Smooth muscle cell (in vitro differentiated cells): ENCODE data around the gene PTPRD. TPM values are rescaled to one million over a fixed set of nuclear protein-coding genes. Genes with fewer than 3 reads are reported as not detected.

ENCODE experiments used
- DNase-seq: peaks from one replicate; lab custom pipeline; 2025; ENCODE audit not compliant: unreplicated experiment; lab: John Stamatoyannopoulos, UW
- H2AFZ ChIP-seq: fragments of 200-600 bp; sonication (generic); 2 replicates; pipeline ENCODE4 v1.6.0; 2016; ENCODE audit warnings: antibody characterized with exemption, low read depth, mild to moderate bottlenecking
- H3F3A ChIP-seq: fragments of 200-600 bp; sonication (generic); 2 replicates; pipeline ENCODE4 v1.6.0; 2017; ENCODE audit warnings: antibody characterized with exemption, low read depth
- H3K27ac ChIP-seq: fragments of 200-600 bp; sonication (generic); 2 replicates; pipeline ENCODE4 v1.5.1; 2016; ENCODE audit warnings: low read depth, mild to moderate bottlenecking
- H3K27me3 ChIP-seq: fragments of 200-600 bp; sonication (generic); 2 replicates; pipeline ENCODE4 v1.6.1; 2016; ENCODE audit warnings: low read depth, mild to moderate bottlenecking
- H3K36me3 ChIP-seq: fragments of 200-600 bp; sonication (generic); 2 replicates; pipeline ENCODE4 v1.5.1; 2016; ENCODE audit warnings: low read depth
- H3K4me1 ChIP-seq: fragments of 200-600 bp; sonication (generic); 2 replicates; pipeline ENCODE4 v1.5.1; 2016; ENCODE audit warnings: low read depth
- H3K4me2 ChIP-seq: fragments of 200-600 bp; sonication (generic); 2 replicates; pipeline ENCODE4 v1.6.0; 2016; ENCODE audit warnings: mild to moderate bottlenecking
- H3K4me3 ChIP-seq: fragments of 200-600 bp; sonication (generic); 2 replicates; pipeline ENCODE4 v1.5.1; 2016; ENCODE audit warnings: mild to moderate bottlenecking
- H3K79me2 ChIP-seq: fragments of 200-600 bp; sonication (generic); 2 replicates; pipeline ENCODE4 v1.6.0; 2016; ENCODE audit warnings: low read depth, mild to moderate bottlenecking
- H3K9ac ChIP-seq: fragments of 200-600 bp; sonication (generic); 2 replicates; pipeline ENCODE4 v1.6.0; 2016; ENCODE audit warnings: low read depth
- H3K9me3 ChIP-seq: fragments of 200-600 bp; sonication (generic); replicated peaks from 2 replicates; pipeline ENCODE4 v1.5.1; 2016; ENCODE audit warnings: low read depth
- H4K20me1 ChIP-seq: fragments of 200-600 bp; sonication (generic); 2 replicates; pipeline ENCODE4 v1.6.0; 2016; ENCODE audit warnings: low read depth
- WGBS: methylation state at CpG from one replicate; pipeline ENCODE4 v1.1.7; 2016; ENCODE audit warnings: low lambda C conversion rate; 5-methylcytosine and 5-hydroxymethylcytosine counted together
- polyA plus RNA-seq: library from polyadenylated mRNA; unstranded; fragments of >200 nt; fragmentation: Nextera tagmentation; extraction: Ambion mirVana; gene quantifications from 2 replicates; pipeline ENCODE4 v1.2.1, GENCODE V29; 2016
- total RNA-seq: library from RNA; depleted of rRNA; stranded (reverse); fragments of >200 nt; gene quantifications from 2 replicates; pipeline ENCODE4 v1.2.3, GENCODE V29; 2014
- TF ChIP-seq, protein P1 (sequence below): fragments of 200-600 bp; sonication (generic); IDR thresholded peaks from 2 replicates; pipeline ENCODE4 v1.5.1; 2017; ENCODE audit warnings: borderline replicate concordance, mild to moderate bottlenecking, antibody characterized with exemption; ENCODE audit not compliant: insufficient read depth, poor library complexity, severe bottlenecking

PTPRD gene
- total and polyA plus RNA-seq, 2 experiments from 2014 or later, result 6.5 to 61.0 TPM

DNA sequence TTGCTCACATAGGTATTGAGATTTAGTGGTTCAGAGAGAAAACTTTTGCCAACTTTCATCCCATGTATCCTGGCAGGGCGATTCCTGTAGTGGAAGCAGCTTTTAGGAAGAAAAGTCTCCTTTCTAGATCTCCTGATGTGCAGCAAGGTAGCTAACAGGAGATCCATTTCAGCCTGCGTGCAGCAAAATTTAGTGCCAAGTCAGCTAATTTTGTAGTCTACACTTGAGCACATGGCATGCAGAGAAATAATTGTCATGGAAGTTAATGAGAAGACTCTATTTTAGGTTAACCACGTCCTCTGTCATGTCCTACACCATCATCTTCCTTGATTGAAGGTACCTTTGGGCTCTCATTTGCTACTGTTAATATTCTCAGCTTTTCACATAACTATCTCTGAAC is 165.8 kb downstream of the PTPRD start:
- TF ChIP-seq, protein P1, sequence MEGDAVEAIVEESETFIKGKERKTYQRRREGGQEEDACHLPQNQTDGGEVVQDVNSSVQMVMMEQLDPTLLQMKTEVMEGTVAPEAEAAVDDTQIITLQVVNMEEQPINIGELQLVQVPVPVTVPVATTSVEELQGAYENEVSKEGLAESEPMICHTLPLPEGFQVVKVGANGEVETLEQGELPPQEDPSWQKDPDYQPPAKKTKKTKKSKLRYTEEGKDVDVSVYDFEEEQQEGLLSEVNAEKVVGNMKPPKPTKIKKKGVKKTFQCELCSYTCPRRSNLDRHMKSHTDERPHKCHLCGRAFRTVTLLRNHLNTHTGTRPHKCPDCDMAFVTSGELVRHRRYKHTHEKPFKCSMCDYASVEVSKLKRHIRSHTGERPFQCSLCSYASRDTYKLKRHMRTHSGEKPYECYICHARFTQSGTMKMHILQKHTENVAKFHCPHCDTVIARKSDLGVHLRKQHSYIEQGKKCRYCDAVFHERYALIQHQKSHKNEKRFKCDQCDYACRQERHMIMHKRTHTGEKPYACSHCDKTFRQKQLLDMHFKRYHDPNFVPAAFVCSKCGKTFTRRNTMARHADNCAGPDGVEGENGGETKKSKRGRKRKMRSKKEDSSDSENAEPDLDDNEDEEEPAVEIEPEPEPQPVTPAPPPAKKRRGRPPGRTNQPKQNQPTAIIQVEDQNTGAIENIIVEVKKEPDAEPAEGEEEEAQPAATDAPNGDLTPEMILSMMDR, result no peak
- Histone ChIP-seq H3K27ac (no peak overlapping the region), H3K4me3 (no peak overlapping the region), H2AFZ (no peak overlapping the region), H3K36me3 (no peaks in the 10 kb centered on the region), H3K9me3 (no peaks in the 10 kb centered on the region), H3K27me3 (no peaks in the 10 kb centered on the region), H3K4me1 (no peaks in the 10 kb centered on the region), H3F3A (no peaks in the 10 kb centered on the region), H3K79me2 (no peaks in the 10 kb centered on the region), H4K20me1 (no peaks in the 10 kb centered on the region), H3K9ac (no peak overlapping the region), H3K4me2 (no peak overlapping the region)
- 87% methylated on average over 3 of the region's 3 CpGs for WGBS
- DNase-seq, result no peak

- TF ChIP-seq, protein P1, result no peak
- Histone ChIP-seq H3K36me3 (no peaks in the 10 kb centered on the region), H3K4me1 (no peaks in the 10 kb centered on the region), H2AFZ (no peak overlapping the region), H3K9me3 (no peaks in the 10 kb centered on the region), H4K20me1 (no peaks in the 10 kb centered on the region), H3K27ac (no peak overlapping the region), H3K9ac (no peak overlapping the region), H3K79me2 (no peaks in the 10 kb centered on the region), H3K4me2 (no peak overlapping the region), H3K4me3 (no peak overlapping the region), H3K27me3 (no peaks in the 10 kb centered on the region), H3F3A (no peaks in the 10 kb centered on the region)
- no peak for DNase-seq
Observed at GRCh38 chr9:10443868-10444204, 169.0 kb downstream of the PTPRD start.

DNA sequence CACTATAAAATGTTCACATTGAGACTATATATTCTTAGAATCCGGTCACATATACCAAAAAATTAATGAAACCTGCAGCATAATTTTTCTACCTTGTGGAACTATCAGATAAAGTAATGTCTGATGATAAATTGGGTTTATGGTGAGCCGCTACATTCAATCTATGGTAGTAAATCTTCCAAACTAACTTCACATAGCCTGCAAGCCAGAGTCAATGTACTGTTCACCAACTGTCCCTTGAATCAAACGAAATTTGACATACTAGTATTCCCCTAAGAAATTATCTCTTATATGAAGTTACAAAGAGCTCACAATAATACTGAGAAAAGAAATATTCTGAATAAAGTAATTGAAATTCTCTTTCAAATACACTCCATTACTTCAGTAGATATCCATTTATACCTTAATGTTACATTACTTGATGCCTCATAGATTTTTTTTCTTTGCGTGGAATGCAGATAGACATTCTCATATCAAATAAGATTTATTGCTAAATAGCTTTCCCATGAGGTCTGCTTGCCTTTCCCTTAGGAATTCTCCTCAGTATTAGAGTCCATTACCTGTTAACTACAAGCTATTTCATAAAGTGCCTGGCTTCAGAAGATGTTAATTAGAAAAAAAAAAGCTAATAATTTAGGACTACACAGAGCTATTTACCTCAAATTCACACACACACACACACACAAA is 169.5 kb downstream of the PTPRD start:
- Histone ChIP-seq H3F3A (no peaks in the 10 kb centered on the region), H3K4me3 (no peak overlapping the region), H4K20me1 (no peaks in the 10 kb centered on the region), H3K4me1 (no peaks in the 10 kb centered on the region), H3K36me3 (no peaks in the 10 kb centered on the region), H3K79me2 (no peaks in the 10 kb centered on the region), H3K27ac (no peak overlapping the region), H3K9me3 (no peaks in the 10 kb centered on the region), H2AFZ (no peak overlapping the region), H3K4me2 (no peak overlapping the region), H3K9ac (no peak overlapping the region), H3K27me3 (no peaks in the 10 kb centered on the region)
- WGBS, result 80% methylated on average over 4 of the region's 4 CpGs
- TF ChIP-seq, protein P1, result no peak
- DNase-seq, result no peak

DNA sequence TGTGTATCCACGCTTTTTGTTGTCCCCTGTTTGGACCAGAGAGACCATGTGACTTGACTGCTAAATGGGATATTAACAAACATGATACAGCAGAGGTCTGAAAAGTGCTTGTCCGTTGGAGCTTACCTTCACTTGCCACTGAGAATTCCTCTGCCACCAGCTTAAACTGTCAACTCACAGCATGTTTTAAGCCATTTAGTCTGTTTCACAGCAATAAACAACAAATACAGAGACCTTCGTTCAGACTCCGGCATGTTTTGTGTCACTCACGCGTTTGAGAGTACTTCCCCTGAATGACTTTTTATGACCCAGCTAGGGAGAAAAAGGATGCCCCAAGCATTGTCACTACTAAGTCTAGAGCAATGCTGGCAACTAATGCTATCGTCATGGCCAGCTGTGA is 173.8 kb downstream of the PTPRD start:
- Histone ChIP-seq H3K4me1 (peaks cover 8% of the 10 kb centered on the region), H4K20me1 (no peaks in the 10 kb centered on the region), H3K9me3 (no peaks in the 10 kb centered on the region), H3F3A (no peaks in the 10 kb centered on the region), H3K4me2 (peak overlapping the region; percentile 60), H3K27ac (no peak overlapping the region), H3K79me2 (no peaks in the 10 kb centered on the region), H3K27me3 (no peaks in the 10 kb centered on the region), H3K4me3 (peak overlapping the region; percentile 0), H2AFZ (peak overlapping the region; percentile 37), H3K9ac (no peak overlapping the region), H3K36me3 (no peaks in the 10 kb centered on the region)
- 7% methylated on average over 7 of the region's 7 CpGs for WGBS
- no peak for DNase-seq
- TF ChIP-seq, protein P1, result no peak
